Stimulated activated CD4-positive, alpha-beta T cell treated with anti-CD3 and anti-CD28 coated beads, Interleukin-4, amount 100 ng/mL, for 4 hours (primary cell): ENCODE measurements around the gene PSMB5.
A peak's percentile ranks its signal among the peaks of the same experiment; 100 is the strongest.
"Not testable (repeated sequence)": the region's sequence is repeated elsewhere in the genome, so short reads cannot be mapped to it uniquely, and the experiment has no call there.

Experiments used
- DNase-seq, 2 experiments: peaks; one replicate each; pipeline ENCODE4 v3.0.0-alpha.2; 2020

Gene PSMB5

GRCh38 chr14:23013054-23013748 is 21.5 kb downstream of the PSMB5 start:
- DNase-seq: no peak

- peak; percentile 76 to 84 for DNase-seq
Measured at GRCh38 chr14:23009939-23010726, 24.6 kb downstream of the PSMB5 start, which contains the start of gene C14orf93. Gene C14orf93 (minus strand): TSS chr14:23010143. CDS start chr14:22999023, 11,120 bp downstream.

GRCh38 chr14:23009483-23009938 is 25.2 kb downstream of the PSMB5 start:
- DNase-seq: no peak

GRCh38 chr14:23008831-23009230 is 25.9 kb downstream of the PSMB5 start:
- no peak for DNase-seq

GRCh38 chr14:23006544-23007419 is 27.9 kb downstream of the PSMB5 start:
- DNase-seq: peak; percentile 92 to 99

- no peak for DNase-seq
Measured at GRCh38 chr14:23006188-23006534, 28.5 kb downstream of the PSMB5 start.

GRCh38 chr14:23005451-23006187 is 29.1 kb downstream of the PSMB5 start:
- DNase-seq: no peak

GRCh38 chr14:23004274-23004673 is 30.4 kb downstream of the PSMB5 start:
- not testable (repeated sequence) for DNase-seq

GRCh38 chr14:23002592-23002991 is 32.1 kb downstream of the PSMB5 start:
- no peak for DNase-seq

- DNase-seq: no peak
Measured at GRCh38 chr14:23000860-23001259, 33.8 kb downstream of the PSMB5 start.

- DNase-seq: no peak
Measured at GRCh38 chr14:22998329-22999012, 36.2 kb downstream of the PSMB5 start.

GRCh38 chr14:22997676-22998323 is 36.9 kb downstream of the PSMB5 start:
- no peak for DNase-seq

GRCh38 chr14:22996768-22997654 is 37.7 kb downstream of the PSMB5 start:
- no peak for DNase-seq

- no peak for DNase-seq
Measured at GRCh38 chr14:22995889-22996625, 38.6 kb downstream of the PSMB5 start.

- peak; percentile 19 to 30 for DNase-seq
Measured at GRCh38 chr14:22994762-22995275, 39.9 kb downstream of the PSMB5 start.

- DNase-seq: no peak
Measured at GRCh38 chr14:22993517-22993916, 41.2 kb downstream of the PSMB5 start.

- no peak for DNase-seq
Measured at GRCh38 chr14:22991852-22992251, 42.8 kb downstream of the PSMB5 start.

- no peak for DNase-seq
Measured at GRCh38 chr14:22987291-22987690, 47.4 kb downstream of the PSMB5 start.

- DNase-seq: peak; percentile 83 to 84
Measured at GRCh38 chr14:22986508-22987054, 48.1 kb downstream of the PSMB5 start.
